ENCODE data around the gene MT1E. TPM values are rescaled to one million over a fixed set of nuclear protein-coding genes. Genes with fewer than 3 reads are reported as not detected.

The MT1E gene
- total and polyA plus RNA-seq, 8 donors, result 16.1 to 1,956 (median 434) TPM

- Histone ChIP-seq H3K27me3 (peaks cover 4 to 60% (median 25%) of the 10 kb centered on the region in 3 donors), H3K4me3 (peak overlapping the region; percentile 40 to 60 (median 43)), H3K9me3 (no peaks in the 10 kb centered on the region), H3K27ac (no peak overlapping the region), H3K4me1 (peaks cover 6 to 12% (median 12%) of the 10 kb centered on the region in 4 donors), H3K36me3 (no peaks in the 10 kb centered on the region)
- intact Hi-C loops (cut with DNase I; ENCODE audit: low total_unique reads), result no loop called here
- no peak for DNase-seq
- TF ChIP-seq POLR2A (IDR thresholded peaks at IDR 0.05) (no peak), POLR2AphosphoS5 (IDR thresholded peaks at IDR 0.05) (no peak), EP300 (IDR thresholded peaks at IDR 0.05) (no peak), CTCF (IDR thresholded peaks at IDR 0.05) (no peak)
- WGBS, 5 donors, result 32 to 40% (median 37%) methylated on average over 9 of the region's 9 CpGs
Observed at GRCh38 chr16:56588781-56589140, 36.8 kb upstream of the MT1E start.

GRCh38 chr16:56589141-56590039 lies 36.2 kb upstream of the MT1E start, which contains the start of gene MT3:
TSS of gene MT3 (plus strand) at chr16:56589528. CDS start at chr16:56589591, 63 bp downstream.
- H3K4me1 ChIP-seq, result peaks cover 6 to 12% (median 12%) of the 10 kb centered on the region in 4 donors
- DNase-seq, result peak in 1 of 2 donors; percentile 61

GRCh38 chr16:56591377-56592060 lies 34.1 kb upstream of the MT1E start:
- Histone ChIP-seq H3K27me3 (peaks cover 4 to 51% (median 25%) of the 10 kb centered on the region in 3 donors), H3K36me3 (no peaks in the 10 kb centered on the region), H3K4me3 (no peak overlapping the region), H3K27ac (no peak overlapping the region), H3K9me3 (no peaks in the 10 kb centered on the region), H3K4me1 (peaks cover 6 to 12% (median 12%) of the 10 kb centered on the region in 4 donors)
- DNase-seq, result peak in 1 of 2 donors; percentile 35
- TF ChIP-seq EP300 (IDR thresholded peaks at IDR 0.05) (no peak), POLR2AphosphoS5 (IDR thresholded peaks at IDR 0.05) (no peak), CTCF (IDR thresholded peaks at IDR 0.05) (no peak), POLR2A (IDR thresholded peaks at IDR 0.05) (no peak)
- WGBS, 5 donors, result 44 to 57% (median 56%) methylated on average over 4 of the region's 4 CpGs
- intact Hi-C loops (cut with DNase I; ENCODE audit: low total_unique reads), result no loop called here

More at GRCh38 chr16:56589141-56590039, 36.2 kb upstream of the MT1E start, which contains the start of gene MT3:
- Histone ChIP-seq H3K9me3 (no peaks in the 10 kb centered on the region), H3K27ac (no peak within 1 kb of the TSS), H3K36me3 (no peaks in the 10 kb centered on the region), H3K4me3 (peak within 1 kb of the TSS; percentile 40 to 60 (median 43)), H3K27me3 (peaks cover 4 to 54% (median 25%) of the 10 kb centered on the region in 3 donors)
- TF ChIP-seq EP300 (IDR thresholded peaks at IDR 0.05) (no peak), POLR2AphosphoS5 (IDR thresholded peaks at IDR 0.05) (no peak), CTCF (IDR thresholded peaks at IDR 0.05) (no peak), POLR2A (IDR thresholded peaks at IDR 0.05) (no peak)
- intact Hi-C loops (cut with DNase I; ENCODE audit: low total_unique reads), result no loop called here
- WGBS, 5 donors, result 0 to 6% (median 5%) methylated on average over 1 to 87 of the region's 87 CpGs

- 72 to 92% (median 91%) methylated on average over 6 of the region's 6 CpGs for WGBS, 5 donors
- no peak for TF ChIP-seq POLR2AphosphoS5 (IDR thresholded peaks at IDR 0.05)
- no peak for TF ChIP-seq POLR2A (IDR thresholded peaks at IDR 0.05)
- TF ChIP-seq CTCF (IDR thresholded peaks at IDR 0.05), result no peak
- no peak for TF ChIP-seq EP300 (IDR thresholded peaks at IDR 0.05)
- no peak for DNase-seq
- peaks cover 6 to 12% (median 12%) of the 10 kb centered on the region in 4 donors for H3K4me1 ChIP-seq
- H3K27ac ChIP-seq, result no peak overlapping the region
- H3K4me3 ChIP-seq, result no peak overlapping the region
- intact Hi-C loops (cut with DNase I; ENCODE audit: low total_unique reads), result no loop called here
- no peaks in the 10 kb centered on the region for H3K36me3 ChIP-seq
- H3K27me3 ChIP-seq, result peaks cover 4 to 30% (median 20%) of the 10 kb centered on the region in 3 donors
- H3K9me3 ChIP-seq, result no peaks in the 10 kb centered on the region
Observed at GRCh38 chr16:56593573-56594291, 31.8 kb upstream of the MT1E start.
